ENCODE data around the gene CLDN7.

CLDN7 gene

GRCh38 chr17:7289256-7290032 is 27.2 kb upstream of the CLDN7 start:
- no peak for DNase-seq

- DNase-seq: no peak
These were observed 23.4 kb upstream of the CLDN7 start for GRCh38 chr17:7285679-7286078.

GRCh38 chr17:7284911-7285310 is 22.6 kb upstream of the CLDN7 start:
- DNase-seq: no peak

GRCh38 chr17:7283471-7284216 is 21.4 kb upstream of the CLDN7 start:
- DNase-seq: no peak

GRCh38 chr17:7282752-7283321 is 20.6 kb upstream of the CLDN7 start:
- no peak for DNase-seq

- no peak for DNase-seq
These were observed 19.9 kb upstream of the CLDN7 start for GRCh38 chr17:7281953-7282751.

GRCh38 chr17:7281074-7281952 is 19.0 kb upstream of the CLDN7 start, which contains the start of gene SLC2A4:
SLC2A4 (plus strand) TSS chr17:7281718; CDS start chr17:7281935, 217 bp downstream.
- peak in 44 of 51 donors; percentile 9 to 84 (median 64) for DNase-seq

GRCh38 chr17:7280519-7281073 is 18.3 kb upstream of the CLDN7 start:
- DNase-seq: peak in 48 of 51 donors; percentile 16 to 86 (median 64)

- DNase-seq: no peak
These were observed 17.2 kb upstream of the CLDN7 start for GRCh38 chr17:7279448-7279847.

GRCh38 chr17:7266784-7267183 is 4.5 kb upstream of the CLDN7 start:
- DNase-seq: no peak

- no peak for DNase-seq
These were observed 1.5 kb upstream of the CLDN7 start for GRCh38 chr17:7263801-7264078.

- no peak for DNase-seq
These were observed 890 bp upstream of the CLDN7 start for GRCh38 chr17:7262935-7263800.

GRCh38 chr17:7261379-7262191 is 693 bp downstream of the CLDN7 start:
- no peak for DNase-seq

- no peak for DNase-seq
These were observed 1.5 kb downstream of the CLDN7 start for GRCh38 chr17:7260651-7261378.

GRCh38 chr17:7260151-7260550 is 2.1 kb downstream of the CLDN7 start:
- DNase-seq: no peak

- DNase-seq: no peak
These were observed 2.8 kb downstream of the CLDN7 start for GRCh38 chr17:7259555-7259889.

- DNase-seq: no peak
These were observed 3.3 kb downstream of the CLDN7 start for GRCh38 chr17:7258731-7259554.

All from hypothalamus (tissue), 51 donors.